GM18868 (cell line): ENCODE measurements around the gene SCARF2.
"Not testable (repeated sequence)": the region's sequence is repeated elsewhere in the genome, so short reads cannot be mapped to it uniquely, and the experiment has no call there.

Source experiments
- ATAC-seq: cut with Tn5 transposase; IDR thresholded peaks from one replicate; pipeline ENCODE4 v1.9.1; 2021; ENCODE audit warnings: mild to moderate bottlenecking, moderate library complexity; ENCODE audit not compliant: unreplicated experiment

SCARF2 gene

DNA sequence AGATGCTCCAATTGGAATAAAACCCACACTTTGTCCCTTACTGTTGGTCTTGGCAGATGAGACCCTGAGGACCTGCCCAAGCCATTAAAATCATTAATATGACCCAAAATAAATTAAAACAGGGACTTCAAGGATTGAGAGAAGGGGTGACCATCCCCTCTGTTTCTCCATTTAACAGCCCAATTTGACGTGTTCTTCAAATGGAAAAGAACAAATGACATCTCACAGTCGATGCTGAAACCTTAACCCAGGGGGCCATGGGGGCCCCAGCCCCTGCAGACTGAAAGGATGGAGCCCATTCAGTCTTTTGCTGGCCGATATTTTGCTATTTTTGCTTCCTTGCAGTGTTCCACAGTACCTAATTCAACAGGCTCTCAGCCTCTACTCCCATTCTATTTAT, 23.2 kb downstream of the SCARF2 start:
- no peak for ATAC-seq

DNA sequence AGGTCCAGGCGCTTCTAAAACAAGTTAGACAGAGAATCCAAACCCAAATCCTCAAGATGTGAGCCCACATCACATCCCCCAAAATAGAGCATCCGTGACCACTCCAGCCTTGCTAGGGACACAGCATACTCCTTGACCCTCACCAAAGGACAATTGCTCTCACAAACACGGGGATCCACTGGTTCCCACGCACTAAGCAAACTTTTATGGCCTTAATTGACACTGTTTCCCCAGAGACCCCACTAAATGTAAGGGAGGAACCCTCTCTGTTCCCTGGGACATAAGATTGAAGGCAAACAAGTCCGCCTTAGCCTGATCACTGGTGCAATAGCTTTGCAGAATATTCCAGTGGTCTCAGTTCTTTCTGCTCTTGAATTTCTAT, 23.6 kb downstream of the SCARF2 start:
- no peak for ATAC-seq

DNA sequence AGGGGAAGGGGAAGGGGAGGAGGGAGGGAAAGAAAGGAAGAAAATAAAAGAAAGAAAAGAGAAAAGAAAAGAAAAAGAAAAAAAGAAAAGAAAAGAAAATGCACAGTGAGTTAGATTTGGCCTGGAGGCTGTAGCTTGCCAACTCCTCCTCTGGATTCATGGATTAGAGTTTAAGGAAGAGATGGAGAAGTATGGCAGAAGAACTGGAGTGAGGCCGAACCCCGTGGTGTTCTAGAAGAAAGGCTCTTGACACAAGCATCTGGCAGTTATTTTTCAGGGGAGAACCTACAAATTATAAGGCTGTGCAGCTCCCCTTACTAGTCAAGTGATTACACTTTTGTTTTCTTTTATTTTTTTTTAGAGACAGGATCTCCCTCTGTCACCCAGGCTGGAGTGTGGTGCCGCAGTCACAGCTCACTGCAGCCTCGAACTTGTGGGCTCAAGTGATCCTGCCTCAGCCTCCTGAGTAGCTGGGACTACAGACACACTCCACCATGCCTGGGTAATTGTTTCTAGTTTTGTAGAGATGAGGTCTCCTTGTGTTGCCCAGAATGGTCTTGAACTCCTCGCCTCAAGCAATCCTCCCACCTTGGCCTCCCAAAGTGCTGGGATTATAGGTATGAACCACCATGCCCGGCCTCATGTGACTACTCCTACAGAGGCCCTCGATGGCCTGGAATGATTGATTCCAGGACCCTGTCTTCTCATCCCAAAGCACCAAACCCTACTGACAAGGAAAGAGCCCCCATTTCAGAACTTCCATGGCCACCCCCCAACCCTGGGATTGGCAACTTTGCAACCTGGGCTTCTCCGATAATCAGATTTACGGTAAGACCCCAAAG, 24.2 kb downstream of the SCARF2 start:
- ATAC-seq = no peak

DNA sequence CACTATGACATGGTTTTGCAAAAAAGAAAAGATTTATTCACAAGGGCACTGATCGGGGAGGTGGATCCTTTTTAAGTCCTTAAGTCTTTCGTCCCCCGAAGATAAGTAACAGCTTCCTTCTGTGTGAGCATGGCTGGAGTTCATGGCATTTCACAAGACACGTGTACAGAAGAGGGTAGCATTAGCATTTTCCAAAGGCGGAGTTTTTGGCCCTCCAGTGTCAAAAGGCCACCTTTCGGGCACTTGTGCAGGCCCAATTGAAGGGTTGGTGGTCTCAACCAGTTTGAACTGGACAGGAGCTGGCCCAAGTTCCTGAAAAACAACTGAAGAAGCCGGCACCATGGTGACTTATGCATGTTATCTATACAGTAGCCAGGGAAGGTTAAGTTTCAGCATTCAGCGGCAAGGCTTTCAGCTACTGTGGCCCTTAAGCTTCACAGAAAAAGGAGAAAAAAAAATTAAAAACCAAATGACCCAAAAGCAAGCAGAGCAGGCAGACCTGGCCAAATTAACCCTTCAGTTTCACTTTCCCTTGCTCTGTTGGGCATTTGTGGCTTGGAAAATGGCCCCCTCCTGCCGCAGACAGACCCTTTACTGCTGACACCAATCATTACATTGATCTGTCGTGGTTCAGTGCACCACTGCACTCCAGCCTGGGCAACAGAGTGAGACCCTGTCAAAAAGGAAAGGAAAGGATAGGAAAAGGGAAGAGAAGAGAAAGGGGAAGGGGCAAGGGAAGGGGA, 25.0 kb downstream of the SCARF2 start:
- no peak for ATAC-seq

DNA sequence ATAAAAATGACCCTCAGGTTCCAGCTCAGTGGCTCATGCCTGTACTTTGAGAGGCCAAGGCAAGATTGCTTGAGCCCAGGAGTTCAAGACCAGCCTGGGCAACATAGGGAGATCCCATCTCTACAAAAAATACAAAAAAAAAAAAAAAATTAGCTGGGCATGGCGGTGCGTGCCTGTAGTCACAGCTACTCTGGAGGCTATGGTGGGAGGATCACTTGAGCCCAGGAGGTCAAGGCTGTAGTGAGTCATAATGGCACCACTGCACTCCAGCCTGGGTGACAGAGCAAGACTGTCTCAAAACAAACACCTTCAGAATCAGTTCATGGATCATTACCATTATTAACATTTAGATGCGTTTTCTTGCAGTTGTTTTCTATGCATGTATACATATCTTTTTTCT, 28.2 kb downstream of the SCARF2 start:
- not testable (repeated sequence) for ATAC-seq

DNA sequence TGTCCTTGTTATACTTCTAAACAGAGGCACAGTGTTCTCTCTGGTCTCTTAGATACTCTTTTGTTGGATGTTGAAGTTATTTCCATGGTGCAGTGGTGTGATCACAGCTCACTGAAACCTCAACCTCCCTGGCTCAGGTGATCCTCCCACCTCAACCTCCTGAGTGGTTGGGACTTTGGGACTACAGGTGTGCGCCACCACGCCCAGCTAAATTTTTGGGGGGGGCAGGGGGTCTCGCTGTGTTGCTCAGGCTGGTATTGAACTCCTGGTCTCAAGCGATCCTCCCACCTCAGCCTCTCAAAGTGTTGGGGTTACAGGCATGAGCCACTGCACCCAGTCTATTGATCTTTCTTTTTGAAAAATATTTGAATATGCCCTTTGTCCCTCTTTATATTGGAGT, 28.7 kb downstream of the SCARF2 start:
- no peak for ATAC-seq

DNA sequence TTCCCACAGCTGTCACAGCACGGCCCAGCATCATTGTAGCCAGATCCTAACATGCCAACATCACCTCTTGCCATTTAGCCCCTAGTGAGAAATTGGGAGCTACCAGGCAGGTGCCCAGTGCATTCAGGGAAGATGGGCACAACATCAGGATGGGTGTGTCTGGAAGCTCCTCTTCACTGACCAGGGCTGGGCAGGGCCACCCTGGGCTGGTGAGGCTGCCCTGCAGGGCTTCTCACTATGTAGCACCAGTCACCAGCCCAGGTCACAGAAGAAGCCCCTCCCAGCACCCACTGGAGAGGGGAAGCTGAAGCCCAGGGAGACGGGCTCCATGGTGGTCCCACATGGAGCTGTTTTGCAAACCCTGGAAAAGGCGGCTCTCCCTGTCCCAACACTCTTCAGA, 29.8 kb downstream of the SCARF2 start:
- ATAC-seq = no peak

DNA sequence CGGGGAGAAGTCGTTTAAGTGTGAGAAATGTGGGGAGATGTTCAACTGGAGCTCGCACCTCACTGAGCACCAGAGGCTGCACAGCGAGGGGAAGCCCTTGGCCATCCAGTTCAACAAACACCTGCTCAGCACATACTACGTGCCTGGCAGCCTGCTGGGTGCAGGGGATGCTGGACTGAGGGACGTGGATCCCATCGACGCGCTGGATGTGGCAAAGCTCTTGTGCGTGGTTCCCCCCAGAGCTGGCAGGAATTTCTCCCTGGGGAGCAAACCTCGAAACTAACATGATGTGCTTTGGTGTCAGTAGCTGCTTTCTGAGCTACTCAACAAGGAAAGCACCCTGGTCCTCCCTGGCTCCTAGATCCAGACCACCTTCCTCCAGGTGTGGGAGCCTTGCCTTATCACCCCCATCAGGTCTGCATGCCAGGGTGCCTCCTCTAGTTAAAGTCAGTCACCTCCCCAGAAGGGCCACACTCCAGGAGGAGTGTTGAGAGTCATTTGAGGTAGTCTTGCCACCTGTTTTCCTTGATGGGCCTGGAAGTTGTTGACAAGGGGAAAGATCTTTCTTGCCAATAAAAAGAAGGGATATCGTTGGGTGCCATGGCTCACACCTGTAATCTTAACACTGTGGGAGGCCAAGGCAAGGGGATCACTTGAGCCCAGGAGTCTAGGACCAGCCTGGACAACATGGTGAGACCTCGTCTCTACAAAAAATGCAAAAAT, 30.8 kb downstream of the SCARF2 start:
- ATAC-seq = no peak

DNA sequence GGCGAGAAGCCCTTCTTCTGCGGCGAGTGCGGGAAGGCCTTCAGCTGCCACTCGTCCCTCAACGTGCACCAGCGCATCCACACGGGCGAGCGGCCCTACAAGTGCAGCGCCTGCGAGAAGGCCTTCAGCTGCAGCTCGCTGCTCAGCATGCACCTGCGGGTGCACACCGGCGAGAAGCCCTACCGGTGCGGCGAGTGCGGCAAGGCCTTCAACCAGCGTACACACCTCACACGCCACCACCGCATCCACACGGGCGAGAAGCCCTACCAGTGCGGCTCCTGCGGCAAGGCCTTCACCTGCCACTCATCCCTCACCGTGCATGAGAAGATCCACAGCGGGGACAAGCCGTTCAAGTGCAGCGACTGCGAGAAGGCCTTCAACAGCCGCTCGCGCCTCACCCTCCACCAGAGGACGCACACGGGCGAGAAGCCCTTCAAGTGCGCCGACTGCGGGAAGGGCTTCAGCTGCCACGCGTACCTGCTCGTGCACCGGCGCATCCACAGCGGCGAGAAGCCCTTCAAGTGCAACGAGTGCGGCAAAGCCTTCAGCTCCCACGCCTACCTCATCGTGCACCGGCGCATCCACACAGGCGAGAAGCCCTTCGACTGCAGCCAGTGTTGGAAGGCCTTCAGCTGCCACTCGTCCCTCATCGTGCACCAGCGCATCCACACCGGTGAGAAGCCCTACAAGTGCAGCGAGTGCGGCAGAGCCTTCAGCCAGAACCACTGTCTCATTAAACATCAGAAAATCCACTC, 31.5 kb downstream of the SCARF2 start:
- ATAC-seq = no peak

DNA sequence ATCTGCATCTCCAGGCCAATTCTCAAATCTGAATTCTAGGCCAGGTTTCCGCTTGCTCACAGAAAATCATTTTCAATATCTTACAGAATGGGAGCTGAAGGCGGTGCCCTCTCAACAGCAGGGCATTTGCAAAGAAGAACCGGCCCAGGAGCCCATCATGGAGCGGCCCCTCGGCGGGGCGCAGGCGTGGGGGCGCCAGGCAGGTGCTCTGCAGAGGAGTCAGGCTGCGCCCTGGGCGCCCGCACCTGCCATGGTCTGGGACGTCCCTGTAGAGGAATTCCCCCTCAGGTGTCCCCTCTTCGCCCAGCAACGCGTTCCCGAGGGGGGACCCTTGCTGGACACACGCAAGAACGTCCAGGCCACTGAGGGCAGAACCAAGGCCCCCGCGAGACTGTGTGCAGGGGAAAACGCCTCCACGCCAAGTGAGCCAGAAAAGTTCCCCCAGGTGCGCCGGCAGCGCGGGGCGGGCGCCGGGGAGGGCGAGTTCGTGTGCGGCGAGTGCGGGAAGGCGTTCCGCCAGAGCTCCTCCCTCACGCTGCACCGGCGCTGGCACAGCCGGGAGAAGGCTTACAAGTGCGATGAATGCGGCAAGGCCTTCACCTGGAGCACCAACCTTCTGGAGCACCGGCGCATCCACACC, 32.2 kb downstream of the SCARF2 start:
- ATAC-seq = no peak

DNA sequence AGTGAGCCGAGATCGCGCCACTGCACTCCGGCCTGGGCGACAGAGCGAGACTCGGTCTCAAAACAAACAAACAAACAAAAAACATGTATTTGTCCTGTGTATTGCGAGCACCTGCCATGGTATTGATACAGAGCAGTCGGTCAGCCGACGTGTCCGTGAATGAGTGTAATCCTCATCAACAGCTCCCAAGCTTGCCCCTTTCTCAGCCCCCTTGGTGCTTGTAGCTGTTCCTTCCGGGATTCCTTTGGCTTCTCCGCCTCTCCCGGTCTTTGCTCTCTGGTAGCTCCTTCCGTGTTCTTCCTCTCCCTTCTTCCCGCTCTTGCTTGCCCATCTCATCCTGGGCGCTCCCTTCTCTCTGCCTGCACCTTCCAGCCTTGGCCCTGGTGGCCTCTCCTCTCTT, 32.7 kb downstream of the SCARF2 start:
- ATAC-seq = no peak

DNA sequence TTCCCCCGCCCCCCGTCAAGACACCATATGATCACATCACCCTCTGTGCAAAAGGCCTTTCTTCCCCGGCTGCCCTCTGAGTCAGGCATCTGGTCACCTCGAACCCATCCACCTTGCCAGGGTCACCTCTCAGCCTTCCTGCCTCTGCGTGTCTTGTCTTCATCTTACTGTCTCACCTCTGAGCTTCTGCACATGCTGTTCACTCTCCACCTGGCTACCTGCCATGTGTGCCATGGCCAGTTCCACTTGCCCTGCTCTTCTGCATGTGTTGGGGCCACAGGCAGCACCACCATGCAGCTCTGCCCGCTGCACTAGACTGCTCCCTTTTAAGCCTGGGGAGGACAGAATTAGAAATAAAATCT, 33.9 kb downstream of the SCARF2 start:
- no peak for ATAC-seq

DNA sequence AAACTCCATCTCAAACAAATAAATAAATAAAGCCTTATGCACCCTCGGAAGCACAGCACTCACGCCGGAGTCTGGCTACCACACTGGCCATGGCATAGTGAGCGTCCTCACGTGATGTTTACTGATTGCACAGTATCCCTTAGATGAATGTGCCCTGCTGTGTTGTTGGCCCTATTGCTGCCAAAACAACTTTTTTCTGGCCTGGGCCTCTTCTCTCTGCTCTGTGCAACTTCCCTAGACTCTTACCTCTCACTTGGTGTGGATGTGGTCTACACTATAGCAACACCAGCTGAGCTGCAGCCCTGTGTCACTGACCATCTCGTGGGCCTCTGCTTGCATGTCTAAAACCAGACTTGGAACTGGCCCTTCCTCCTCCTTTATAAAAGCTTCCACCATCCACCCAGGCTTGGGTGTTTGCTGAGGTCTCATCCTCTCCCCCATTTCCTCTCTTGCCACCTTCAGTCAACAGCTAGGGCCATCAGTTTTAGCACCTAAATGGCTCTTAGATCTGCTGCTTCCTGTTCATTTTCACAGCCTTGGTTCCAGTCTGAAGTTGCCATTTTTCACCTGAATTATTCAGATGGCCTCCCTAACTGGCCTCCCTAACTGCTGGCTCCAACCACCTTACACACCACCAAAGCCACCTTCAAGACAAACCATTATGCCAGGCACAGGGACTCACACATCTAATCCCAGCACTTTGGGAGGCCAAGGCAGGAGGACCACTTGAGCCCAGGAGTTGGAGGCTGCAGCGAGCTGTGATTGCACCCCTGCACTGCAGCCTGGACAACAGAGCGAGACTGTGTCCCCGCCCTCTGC, 34.5 kb downstream of the SCARF2 start:
- no peak for ATAC-seq

DNA sequence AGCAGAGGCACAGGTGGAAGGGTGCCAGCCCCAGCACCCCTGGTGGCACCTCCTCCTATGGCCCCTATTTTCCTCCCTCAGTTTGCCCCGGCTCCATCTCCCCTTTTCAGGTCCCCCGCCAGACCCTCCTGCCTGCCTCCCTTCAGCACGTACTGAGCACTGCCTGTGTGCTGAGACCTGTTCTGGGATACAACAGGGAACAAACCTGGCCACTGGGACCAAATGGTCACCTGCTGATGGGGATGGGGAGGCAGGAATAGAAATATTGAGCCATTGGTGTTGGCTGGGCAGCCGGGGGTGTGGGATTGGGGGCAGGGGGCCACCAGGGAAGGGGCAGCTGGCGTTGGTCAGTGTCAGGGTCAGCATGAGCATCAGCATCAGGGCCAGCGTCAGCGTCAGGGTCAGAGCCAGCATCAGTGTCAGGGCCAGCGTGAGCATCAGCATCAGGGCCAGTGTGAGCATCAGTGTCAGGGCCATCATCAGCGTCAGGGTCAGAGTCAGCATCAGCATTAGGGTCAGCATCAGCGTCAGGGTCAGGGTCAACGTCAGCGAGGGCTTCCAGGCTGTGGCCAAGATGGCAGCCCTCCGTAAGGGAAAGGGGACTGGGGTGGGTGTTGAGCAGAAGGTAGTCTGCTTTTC, 36.1 kb downstream of the SCARF2 start:
- ATAC-seq = no peak

DNA sequence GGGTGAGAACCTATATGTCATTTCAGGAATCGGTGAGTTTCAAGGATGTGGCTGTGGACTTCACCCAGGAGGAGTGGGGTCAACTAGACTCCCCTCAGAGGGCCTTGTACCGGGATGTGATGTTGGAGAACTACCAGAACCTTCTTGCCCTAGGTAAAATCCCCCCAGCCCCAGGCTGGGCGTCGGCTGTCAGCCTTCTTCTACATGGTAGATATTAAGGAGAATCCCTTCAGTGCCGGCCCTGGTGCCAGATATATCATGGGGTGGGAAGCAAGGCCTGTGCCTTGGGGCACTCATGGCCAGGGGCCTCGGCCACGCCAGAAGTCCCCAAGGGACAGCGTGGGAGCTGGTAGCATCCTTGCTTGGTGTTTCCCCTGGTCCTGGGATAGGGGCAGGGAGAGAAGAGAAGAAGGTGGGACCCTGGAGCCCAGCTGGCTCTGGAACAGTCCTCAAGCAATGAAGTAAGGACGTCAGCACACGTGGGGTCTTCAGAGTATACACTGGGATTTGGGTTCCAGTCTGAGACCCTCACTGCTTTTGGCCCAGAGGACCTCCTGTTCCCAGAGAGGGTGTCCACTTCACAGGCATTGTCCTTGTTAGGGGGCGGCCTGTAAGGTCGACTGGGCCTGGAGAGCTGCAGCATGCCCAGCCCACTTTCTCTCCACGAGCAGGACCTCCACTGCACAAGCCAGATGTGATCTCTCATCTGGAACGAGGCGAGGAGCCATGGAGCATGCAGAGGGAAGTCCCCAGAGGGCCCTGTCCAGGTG, 36.8 kb downstream of the SCARF2 start:
- no peak for ATAC-seq

DNA sequence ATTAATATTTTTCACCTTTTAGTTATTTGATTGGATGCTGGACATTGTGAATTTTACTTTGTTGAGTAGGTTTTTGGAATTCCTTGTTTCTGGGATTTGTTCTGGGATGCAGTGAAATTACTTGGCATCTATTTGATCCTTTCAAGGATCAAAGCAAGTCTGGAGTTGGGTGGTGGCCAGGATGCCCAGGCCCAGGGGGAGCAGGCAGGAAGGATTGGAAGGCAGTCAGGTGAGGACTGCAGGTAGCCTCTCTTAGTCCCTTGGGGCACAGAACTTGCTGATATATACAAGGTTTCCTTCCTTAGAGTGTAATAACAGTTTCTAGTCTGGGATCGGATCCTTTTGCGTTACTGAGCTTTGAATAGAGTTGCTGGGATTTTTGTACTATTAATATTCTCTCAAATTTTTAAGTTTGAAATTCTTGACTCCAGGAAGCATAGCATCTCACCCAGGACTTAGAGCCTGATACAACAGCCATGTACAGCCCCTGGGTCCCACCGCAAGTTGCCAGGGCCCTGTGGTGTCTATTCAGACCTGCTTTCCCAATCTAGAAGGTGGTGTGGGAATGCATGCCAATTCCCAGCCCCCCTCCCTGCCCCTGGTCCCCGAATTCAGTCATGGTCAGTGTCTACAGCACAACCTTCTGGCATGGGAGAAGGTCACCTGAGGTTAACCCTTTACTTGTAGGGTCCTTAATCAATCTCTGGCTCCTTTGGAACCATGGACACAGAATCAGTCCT, 37.6 kb downstream of the SCARF2 start:
- ATAC-seq = no peak

DNA sequence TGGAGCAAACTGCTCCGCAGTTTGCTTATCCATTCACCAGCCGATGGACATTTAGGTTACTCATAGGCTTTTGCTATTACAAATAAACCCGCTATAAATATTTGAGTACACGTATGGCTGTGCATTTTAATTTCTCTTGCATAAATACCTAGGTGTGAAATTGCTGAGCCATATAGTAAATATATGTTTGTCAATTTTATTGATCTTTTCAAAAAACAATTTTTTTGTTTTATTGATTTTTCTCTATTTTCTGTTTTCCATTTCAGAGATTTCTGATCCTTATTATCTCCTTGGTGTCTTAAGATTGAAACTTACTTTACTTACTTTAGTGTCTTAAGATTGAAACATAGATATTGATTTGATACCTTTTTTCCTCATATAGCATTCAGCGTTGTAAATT, 39.2 kb downstream of the SCARF2 start:
- ATAC-seq = no peak

DNA sequence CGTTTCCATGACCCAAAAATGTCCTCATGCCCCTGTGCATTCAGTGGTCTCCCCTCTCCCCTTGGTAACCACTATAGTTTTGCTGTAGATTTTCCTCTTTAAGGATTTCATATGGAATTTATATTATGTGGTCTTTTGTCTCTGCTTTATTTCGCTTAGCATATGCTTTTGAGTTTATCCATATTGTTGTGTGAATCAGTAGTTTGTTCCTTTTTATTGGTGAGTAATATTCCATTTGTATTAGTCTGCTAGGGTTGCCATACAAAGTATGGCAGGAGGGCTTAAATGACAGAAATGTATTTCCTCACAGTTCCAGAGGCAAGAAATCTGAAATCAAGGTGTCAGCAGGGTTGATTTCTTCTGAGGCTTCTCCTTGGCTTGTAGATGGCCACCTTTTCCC, 40.1 kb downstream of the SCARF2 start:
- no peak for ATAC-seq
